CD4-positive, alpha-beta T cell treated with Interferon alpha-2 for 1 hour (primary cell): ENCODE measurements around the gene DNMT3A.
A peak's percentile ranks its signal among the peaks of the same experiment; 100 is the strongest.
"Not testable (repeated sequence)": the region's sequence is repeated elsewhere in the genome, so short reads cannot be mapped to it uniquely, and the experiment has no call there.

ENCODE experiments used
- DNase-seq, 2 donors: peaks; one replicate each; pipeline ENCODE4 v3.0.0-alpha.2; 2020 to 2022

Gene DNMT3A

GRCh38 chr2:25230198-25230947, 111.4 kb downstream of the DNMT3A start:
- DNase-seq = no peak

GRCh38 chr2:25229279-25230197, 112.2 kb downstream of the DNMT3A start:
- no peak for DNase-seq

DNA sequence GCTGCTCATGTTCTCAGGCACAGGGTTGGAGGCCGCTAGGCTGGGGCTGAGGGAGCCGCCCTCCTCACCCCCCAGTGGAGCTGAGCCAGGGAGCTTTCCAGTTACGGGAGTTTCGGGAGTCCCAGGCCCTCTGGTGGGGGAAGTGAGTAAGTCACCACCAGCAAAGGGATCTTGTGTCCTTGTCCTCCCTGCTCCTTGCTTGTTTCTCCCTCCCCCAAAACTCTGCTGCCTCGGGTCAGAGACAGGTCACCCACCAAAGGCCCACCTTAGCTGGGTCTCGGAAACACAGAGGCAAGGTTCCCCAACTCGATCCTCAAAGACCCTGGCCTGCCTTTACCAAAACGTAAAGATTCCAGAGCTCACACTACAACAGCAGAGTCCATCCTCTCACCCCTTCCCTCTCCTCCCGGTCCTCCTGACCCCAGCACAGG, 112.9 kb downstream of the DNMT3A start:
- peak; percentile 39 to 47 for DNase-seq

DNA sequence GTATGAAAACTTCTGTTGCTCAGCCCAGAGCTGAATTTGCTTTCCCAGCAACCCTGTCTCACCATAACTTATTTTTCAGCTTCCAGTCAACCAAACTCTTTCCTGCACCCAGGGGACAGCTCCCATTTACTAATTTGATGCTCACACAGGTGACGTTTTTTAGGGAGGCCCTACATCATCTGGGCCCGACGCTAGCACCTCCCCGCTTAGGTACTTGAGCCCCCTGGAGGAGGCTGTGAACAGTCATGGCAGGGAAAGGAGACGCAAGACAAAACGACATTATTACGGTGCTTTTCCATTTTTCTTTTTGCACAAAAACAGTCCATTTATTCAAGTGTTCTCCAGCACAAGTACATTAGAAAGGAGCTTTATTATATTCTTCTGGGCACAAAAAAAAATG, 114.1 kb downstream of the DNMT3A start:
- no peak for DNase-seq

DNA sequence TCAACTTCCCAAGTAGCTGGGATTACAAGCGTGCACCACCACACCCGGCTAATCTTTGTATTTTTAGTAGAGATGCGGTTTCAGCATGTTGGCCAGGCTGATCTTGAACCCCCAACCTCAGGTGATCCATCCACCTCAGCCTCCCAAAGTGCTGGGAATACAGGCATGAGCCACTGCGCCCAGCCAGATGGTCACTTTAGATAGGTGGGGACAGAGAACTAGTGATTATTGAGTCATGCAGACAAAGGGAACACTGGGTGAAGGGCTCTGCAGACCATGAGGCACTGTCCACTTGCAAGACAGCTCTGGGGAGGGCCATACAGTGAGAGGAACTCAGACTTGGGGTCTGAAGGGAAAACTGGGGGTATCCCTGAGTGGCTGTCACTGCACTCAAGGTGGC, 114.9 kb downstream of the DNMT3A start:
- no peak for DNase-seq

GRCh38 chr2:25222477-25223121, 119.1 kb downstream of the DNMT3A start:
- DNase-seq = no peak

GRCh38 chr2:25221579-25221978, 120.1 kb downstream of the DNMT3A start:
- no peak for DNase-seq

DNA sequence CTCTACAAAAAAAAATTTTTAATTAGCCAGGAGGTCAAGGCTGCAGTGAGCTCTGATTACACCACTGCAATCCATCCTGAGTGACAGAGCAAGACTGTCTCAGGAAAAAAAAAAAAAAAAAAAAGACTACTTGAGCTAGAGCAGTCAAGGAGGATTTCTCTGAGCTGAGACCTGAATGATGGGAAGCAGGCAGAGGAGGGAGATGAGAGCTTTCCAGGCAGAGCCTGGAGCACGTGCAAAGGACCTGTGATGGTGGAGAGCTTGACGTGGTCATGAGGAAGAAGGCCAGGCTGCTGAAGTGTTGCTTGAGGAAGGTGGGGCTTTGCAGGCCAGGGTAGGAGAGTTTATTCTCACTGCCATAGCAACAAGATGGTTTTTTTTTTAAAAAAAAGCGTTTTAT, 121.4 kb downstream of the DNMT3A start:
- DNase-seq = no peak

GRCh38 chr2:25219621-25220020, 122.1 kb downstream of the DNMT3A start:
- DNase-seq = no peak

GRCh38 chr2:25218100-25218499, 123.6 kb downstream of the DNMT3A start:
- DNase-seq = no peak

- peak; percentile 87 to 92 for DNase-seq
Measured at GRCh38 chr2:25215948-25216679, 125.6 kb downstream of the DNMT3A start.

- no peak for DNase-seq
Measured at GRCh38 chr2:25215232-25215631, 126.5 kb downstream of the DNMT3A start.

DNA sequence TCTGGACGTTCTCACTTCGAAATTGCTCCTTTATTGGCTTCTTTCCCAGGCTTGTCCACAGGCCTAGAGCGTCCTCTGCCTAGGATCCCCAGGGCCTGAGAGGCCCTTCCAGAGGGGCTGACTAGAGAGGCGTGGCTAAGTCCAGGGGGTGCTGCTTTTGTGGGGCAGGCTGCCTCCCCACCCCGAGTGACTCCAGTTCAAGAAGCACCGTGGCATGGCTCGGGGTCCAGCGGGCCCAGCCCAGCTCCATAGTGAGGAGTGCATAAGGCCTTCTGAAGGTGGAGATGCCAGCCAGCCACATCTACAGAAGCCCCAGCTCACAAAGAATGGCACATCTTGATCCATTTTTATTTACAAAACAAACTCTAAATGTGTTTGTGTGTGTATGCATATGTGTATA, 128.5 kb downstream of the DNMT3A start:
- no peak for DNase-seq

- DNase-seq = not testable (repeated sequence)
Measured at GRCh38 chr2:25210923-25211322, 130.8 kb downstream of the DNMT3A start.

GRCh38 chr2:25207078-25207545, 134.6 kb downstream of the DNMT3A start:
- peak in 1 of 2 donors; percentile 45 for DNase-seq

GRCh38 chr2:25204190-25204838, 137.4 kb downstream of the DNMT3A start:
- DNase-seq = peak in 1 of 2 donors; percentile 39

- no peak for DNase-seq
Measured at GRCh38 chr2:25202275-25202674, 139.4 kb downstream of the DNMT3A start.

GRCh38 chr2:25201794-25202193, 139.9 kb downstream of the DNMT3A start:
- DNase-seq = no peak

DNA sequence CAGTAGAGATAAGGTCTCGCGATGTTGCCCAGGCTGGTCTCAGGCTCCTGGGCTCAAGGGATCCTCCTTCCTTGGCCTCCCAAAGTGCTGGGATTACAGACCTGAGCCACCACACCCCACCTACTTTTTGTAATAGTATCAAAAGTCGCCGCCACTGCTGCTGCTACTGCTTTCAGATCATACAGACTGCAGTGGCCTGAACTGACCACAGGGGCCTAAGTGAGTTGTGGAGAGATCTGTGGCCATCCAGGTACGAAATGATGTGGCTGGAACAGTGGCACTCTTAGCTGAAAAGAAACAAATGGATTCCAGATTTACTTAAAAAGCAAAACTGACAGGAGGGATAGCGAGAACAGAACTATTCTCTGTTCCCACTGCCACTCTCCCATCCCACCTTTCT, 140.5 kb downstream of the DNMT3A start:
- no peak for DNase-seq

DNA sequence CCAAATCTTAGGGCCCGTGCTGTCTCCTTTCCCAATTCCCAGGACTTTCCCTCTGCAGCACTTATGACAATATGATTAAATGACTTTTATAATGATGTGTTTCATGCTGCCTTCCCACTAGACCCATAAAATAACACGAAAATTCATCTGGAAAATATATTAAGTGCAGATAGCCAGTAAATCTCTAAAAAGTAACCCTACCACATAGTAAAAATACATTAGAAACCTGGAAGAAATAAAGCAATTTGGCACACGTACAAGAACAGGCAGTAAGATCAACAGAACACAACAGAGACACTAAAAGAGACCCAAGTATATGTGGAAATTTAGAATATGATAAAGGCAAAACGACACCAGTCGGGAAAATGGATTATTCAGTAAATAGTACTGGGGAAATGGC, 143.1 kb downstream of the DNMT3A start:
- no peak for DNase-seq

- no peak for DNase-seq
Measured at GRCh38 chr2:25198209-25198525, 143.6 kb downstream of the DNMT3A start.
